DMS153 treated with DMSO at 0.1 percent for 48 hours (cell line): ENCODE data around the gene PDCD7.
"Not testable (repeated sequence)": the region's sequence is repeated elsewhere in the genome, so short reads cannot be mapped to it uniquely, and the experiment has no call there.

Source experiments
- DNase-seq: peaks from one replicate; lab custom pipeline; 2025; ENCODE audit not compliant: unreplicated experiment; lab: John Stamatoyannopoulos, UW

The PDCD7 gene

DNA sequence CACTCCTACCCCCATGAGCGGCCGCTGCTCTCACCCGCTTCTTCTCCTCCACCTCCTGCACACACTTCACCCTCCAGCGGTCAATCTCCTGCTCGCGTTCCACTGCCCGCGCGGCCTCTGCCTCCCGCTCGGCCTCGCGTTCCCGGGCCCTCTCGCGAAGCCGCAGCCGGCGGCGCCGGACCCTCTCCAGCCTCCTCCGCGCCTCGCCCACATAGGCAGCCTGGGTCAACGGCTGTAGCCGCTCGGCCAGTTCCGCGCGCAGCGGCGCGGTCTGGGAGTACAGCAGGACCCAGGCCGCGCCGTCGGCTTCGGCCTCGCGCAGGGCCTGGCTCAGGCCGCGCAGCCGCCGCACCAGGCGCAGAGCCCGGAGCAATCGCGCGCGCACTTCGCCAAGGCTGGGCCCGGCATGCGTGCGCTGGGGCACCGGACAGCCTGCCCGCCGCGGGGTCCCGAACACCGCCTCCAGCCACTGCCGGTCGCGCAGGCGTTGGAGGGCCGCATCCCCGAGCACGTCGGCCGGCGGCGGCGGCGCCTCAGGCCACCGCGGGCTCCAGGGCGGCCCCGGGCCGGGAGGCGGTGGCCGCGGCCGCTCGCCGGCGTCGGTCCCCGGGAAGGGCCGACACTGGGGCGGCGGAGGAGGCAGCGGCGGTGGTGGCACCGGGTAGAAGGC, 595 bp downstream of the PDCD7 start:
- no peak for DNase-seq

DNA sequence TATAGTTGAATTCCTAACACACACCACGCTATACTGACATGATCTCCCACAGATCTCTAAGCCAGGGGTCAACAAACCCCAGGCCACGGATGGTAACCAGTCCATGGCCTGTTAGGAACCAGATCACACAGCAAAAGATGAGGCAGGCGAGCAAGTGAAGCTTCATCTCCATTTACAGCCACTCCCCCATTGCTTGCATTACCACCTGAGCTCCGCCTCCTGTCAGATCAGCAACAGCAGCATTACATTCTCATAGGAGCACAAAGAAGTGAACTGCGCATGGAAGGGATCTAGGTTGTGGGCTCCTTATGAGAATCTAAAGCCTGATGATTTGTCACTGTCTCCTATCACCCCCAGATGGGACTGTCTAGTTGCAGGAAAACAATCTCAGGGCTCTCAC, 2.7 kb downstream of the PDCD7 start:
- no peak for DNase-seq

DNA sequence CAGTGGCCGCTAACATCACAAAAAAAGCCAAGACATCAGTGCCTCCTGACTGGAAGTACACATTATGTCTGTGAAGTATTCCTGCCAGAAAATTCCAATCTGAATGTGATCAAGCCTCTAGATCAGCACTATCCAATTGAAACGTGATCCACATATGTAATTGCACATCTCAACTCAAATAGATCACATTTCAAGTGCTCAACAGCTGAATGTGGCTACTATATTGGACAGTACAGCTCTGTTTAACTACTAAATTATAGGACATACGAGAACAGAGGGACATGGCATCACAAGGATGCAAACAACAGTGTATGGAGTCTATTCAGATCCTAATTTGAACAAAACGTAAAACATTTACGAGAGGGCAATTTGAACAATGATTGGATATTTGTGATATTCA, 18.1 kb downstream of the PDCD7 start:
- no peak for DNase-seq

DNA sequence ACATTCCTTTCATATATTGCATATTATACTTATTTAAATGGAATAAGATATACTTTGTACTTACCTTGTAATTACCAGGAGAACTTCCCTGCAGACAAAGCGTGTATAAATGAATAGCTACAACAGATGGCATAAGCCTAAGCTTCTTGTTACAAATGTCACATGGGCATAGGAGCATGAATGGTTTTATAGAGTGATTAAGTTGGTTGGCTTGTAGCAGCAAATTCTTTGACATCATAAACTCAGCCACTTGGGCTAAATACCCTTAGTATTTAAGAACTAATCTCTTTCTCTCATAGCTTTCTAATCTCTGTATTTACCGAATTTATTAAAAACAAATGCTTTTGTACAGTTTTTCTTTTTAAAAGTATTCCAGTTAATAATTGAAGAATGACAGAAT, 18.5 kb downstream of the PDCD7 start, which contains the start of gene UBAP1L:
Gene UBAP1L (minus strand): TSS at position 115 of the 400 bp plus-strand sequence. CDS start 8,985 bp downstream, outside the sequence.
- DNase-seq, result no peak

DNA sequence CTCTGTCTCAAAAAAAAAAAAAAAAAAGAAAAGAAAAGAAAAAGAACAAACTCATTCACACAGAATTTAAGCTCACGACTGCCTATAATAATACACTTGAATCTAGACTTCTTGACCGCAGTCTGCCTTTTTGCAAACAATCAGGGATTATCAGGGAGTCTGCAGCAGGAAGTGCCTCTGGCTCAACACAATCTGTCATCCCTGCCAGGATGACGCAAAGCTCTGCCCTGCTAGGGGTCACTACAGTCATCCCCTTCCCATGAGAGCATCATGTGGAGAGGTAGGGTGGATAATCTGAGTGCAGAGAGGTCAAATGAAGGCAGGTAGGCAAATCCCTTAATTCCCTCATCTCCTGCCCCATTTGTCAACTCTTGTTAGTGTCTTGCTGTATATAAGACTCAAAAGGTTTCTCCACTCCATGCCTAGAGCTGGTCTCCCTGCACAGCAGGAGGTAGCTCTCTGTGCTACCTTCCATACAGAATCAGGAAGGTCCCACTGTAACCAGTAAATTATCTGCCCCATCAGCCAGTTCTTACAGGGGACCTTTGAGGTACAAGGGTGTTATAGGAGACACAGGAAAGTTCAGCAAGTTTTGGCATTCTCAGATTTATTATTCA, 22.8 kb downstream of the PDCD7 start:
- DNase-seq, result no peak

DNA sequence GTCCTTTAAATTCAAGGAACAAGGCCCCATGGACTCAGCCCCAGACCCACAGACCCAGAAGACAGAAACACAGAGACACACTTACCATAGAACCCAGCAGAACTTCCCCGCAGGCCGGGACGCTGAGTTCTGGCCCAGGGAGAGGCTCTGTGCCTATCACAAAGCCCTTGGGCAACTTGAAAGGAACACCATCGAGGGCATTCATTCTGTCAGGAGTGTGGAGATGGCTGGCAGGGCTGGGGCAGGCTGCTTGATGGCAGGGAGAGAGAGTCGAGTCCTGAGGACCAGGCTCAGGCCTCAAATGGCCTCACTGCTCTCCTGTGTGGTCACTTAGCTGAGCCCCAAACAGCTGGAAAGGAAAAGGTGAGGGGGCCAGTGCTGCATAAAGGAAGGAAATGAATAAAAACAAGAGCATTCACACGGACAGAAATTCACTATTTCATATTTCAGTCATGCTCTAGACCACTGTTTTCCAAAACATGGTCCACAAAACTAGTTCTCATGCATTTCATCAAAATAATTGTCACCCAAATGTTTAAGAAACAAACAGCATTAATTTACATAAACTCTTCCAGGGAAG, 27.5 kb downstream of the PDCD7 start:
- DNase-seq, result no peak

DNA sequence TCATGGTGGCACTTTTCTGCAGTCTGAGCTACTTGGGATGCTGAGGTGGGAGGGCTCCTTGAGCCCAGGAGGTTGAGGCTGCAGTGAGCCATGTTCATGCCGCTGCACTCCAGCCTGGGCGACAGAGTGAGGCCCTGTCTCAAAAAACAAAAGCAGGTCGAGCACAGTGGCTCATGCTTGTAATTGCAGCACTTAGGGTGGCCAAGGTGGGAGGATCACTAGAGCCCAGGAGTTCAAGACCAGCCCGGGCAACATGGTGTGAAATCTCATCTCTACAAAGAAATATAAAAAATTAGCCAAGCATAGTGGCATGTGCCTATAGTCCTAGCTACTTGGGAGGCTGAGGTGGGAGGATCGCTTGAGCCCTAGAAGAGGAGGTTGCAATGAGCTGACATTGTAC, 28.6 kb downstream of the PDCD7 start:
- no peak for DNase-seq

DNA sequence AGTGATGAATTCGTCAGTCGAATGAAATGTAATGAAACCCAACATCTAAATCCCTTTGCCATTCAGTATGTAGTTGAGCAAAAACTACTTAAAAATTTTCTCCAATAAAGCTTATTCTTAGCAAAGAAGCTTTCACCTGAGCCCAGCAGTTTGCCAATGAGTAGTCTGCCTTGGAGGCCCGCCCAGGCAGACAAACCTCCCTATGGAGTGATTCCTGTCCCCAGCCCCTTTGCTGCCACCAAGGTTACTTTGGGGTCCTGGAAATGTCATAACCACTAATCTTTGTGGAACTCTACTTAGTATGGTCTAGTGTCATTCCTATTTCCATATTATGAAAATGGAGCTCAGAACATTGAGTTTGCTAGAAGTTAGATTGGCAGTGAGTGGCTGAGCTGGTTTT, 30.7 kb downstream of the PDCD7 start:
- DNase-seq, result no peak

DNA sequence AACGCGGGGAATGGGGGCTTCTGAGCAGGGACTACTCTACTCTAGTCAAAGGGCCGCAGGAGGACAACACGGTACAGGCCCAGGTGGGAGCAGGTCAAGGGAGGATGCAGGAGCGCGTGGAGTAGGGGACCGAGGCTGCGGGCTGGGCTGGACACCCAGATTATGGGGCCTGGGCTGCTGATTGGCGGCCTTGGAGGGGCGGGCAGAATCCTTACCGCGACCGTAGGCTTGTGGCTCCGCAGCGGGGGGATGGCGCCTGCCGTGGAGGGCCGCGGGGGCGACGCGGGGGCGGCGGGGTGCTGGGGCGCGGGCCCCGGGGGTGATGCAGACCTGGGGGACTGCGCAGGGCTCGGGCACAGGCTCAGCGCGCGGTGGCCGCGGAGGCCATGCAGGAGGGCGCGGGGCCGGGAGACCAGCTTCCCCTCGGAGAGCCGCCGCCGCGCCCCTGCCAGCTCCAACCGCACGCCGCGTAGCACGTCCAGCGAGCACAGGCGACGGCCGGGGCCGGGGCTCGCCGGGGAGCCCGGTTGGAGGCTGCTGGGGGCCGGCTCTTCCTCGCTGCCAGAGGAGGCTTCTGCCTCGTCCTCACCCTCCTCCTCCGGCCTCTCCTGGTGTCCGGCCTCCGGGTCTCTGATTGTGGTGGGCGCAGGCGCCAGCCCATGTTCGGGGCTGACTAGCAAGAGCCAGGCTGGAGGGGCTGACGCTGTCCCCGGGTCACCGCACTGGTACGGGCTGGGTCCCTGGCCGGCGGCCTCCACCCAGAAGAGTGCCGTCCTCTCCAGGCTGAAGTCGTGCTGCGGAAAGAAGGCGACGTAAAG, 31.5 kb downstream of the PDCD7 start:
- no peak for DNase-seq

DNA sequence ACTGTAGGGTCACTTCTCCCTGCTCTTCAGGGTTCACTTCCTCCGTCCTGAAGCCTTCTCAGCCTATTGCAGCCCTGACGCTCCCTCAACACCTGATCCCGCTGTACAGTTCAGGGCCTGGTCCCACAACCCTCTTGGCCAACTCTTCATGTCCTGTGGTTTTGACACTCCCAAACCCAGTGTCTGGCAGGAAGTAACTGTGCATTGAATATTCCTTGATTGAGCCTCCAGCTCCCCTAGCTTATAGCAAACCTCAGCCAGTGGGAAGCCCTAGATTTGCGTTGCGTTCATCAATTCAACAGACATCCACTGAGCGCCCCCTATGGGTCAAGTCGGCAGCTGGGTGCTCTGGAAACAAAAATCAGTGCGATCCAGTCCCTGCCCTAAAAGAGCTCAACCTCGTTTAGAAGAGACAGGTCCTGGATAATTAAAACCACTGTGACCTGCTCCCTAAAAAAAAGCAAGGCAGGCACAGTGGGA, 32.2 kb downstream of the PDCD7 start:
- DNase-seq, result no peak

DNA sequence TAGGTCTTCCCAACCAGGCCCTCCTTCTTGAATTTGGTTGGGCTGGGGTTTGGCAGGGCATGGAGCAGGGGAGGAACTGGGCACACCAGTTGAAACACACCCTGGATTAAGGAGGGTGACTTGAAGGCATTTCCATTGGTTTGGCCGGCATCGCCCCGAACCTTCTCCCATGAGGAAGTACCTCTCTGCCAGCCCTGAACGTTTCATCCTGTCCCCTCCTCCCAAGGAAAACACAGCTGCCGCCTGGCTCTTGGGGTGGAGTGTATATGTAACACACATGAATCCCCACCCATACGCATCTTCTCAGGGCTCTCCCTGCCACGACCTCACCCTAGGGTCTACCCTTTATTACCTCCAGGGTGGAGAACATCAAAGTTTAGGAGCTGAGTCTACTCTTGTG, 33.2 kb downstream of the PDCD7 start:
- DNase-seq, result no peak

DNA sequence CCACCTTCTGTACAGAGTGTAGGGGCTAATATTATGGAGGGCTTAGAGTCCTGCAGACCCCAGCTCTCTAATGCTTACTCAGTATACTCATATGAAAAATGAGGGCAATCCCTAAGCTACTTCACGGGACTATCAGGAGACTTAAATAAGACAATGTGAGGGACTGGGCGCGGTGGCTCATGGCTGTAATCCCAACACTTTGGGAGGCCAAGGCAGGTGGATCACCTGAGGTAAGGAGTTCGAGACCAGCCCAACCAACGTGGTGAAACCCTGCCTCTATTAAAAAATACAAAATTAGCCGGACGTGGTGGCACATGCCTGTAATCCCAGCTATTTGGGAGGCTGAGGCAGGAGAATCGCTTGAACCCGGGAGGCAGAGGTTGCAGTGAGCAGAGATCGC, 33.8 kb downstream of the PDCD7 start:
- not testable (repeated sequence) for DNase-seq

DNA sequence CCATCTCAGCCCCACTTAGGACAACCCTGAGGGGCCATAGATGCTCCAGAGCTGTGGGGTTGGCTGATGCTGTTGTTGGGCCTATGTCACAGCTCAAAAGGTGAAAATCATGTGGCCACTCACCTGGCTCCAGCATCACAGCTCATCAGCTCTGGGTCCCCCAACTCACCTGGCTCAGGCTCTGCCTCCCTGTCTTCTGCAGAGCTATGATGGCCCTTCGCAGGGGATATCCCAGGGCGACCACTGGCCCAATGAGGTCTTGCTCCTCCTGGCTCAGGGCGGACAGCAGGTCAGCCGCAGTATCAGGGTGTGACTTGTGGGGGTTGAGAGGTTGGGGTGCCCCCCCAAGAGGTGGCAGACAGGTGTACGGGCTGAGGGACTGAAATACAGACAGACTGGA, 34.3 kb downstream of the PDCD7 start:
- DNase-seq, result no peak

DNA sequence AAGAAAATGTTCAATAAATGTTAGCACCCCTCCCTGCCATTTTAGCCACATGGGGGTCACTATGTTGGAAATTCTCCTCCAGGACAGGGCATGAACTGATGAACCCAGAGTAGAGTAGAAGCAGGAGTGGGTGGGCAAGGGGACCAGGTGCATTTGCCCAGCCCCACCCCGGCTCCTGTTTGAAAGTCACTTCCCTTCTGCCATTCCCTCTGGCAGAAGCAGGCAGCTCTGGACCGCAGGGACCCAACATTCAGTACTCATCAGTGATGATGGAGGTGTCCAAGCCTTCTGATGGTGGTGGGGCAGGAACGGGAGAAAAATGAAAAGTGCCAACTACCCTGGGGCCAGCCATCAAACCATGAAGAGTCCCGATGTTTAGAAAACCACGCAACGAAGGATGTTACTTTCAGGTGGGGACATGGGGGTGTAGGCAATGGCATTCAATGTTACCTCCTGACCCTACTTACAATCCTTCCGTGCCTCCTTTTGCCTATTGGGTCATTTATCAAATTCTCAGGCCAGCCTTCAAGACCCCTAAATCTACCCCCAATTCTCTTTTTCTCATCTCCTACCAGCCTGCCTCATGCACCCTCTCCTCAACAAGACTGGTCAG, 35.9 kb downstream of the PDCD7 start:
- no peak for DNase-seq

DNA sequence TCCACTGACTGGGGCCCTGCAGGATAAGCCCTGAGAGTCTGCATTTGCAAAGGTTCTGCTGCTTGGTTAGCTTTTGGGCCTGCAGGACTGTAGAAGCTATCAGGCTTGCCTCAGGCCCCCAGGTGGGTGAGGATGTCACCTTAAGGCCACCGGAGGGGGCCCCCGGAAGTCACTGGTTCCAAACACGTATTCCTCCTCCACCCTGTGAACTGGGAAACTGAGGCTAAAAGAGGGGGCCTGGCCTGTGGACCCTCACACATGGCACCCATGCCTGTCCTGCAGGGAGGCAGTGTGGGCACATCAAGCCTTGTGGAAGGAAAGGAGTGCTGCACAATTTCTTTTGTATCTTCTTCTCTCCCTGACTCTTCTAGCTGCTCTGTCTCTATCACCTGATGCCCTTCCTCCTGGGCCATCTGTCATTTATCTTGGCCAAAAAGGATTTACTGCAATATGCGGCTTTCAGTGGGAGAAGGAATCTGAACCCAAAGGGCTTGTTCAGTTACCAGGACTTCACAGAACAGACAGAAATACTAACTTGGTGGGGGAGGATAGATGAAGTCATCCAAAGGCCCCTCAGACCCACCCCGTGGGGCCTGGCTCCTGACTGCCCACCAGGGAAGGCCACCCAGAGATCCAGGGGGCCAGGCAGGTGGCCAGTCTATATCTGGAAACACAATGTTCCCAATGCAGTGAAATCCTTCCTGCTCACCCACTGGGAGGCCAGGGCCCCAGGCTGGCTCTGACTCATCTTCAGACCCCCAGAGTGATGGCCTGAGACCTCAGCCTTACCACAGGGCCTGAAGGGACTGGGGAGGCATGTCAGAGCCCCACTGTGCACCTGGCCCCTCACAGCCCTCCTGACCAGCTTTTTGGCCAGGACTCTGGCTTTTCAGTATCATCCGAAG, 36.9 kb downstream of the PDCD7 start:
- DNase-seq, result no peak

DNA sequence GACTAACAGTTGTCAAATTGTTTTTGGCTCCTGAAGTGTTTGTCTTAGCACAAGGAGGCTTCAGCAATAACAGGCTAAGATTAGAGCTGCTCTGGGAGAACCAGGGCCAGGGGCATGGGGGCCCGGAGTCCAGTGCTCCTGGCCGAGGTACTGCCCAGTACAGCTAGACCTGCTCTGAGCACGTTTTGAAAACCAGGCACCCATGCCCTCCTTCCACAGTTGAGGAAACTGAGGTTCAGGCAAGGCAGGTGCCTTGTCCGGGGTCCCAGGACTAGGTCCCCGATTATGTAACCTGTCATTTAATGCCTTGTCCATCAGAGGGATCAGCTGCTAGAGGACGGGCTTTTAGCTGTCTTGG, 37.9 kb downstream of the PDCD7 start:
- no peak for DNase-seq

DNA sequence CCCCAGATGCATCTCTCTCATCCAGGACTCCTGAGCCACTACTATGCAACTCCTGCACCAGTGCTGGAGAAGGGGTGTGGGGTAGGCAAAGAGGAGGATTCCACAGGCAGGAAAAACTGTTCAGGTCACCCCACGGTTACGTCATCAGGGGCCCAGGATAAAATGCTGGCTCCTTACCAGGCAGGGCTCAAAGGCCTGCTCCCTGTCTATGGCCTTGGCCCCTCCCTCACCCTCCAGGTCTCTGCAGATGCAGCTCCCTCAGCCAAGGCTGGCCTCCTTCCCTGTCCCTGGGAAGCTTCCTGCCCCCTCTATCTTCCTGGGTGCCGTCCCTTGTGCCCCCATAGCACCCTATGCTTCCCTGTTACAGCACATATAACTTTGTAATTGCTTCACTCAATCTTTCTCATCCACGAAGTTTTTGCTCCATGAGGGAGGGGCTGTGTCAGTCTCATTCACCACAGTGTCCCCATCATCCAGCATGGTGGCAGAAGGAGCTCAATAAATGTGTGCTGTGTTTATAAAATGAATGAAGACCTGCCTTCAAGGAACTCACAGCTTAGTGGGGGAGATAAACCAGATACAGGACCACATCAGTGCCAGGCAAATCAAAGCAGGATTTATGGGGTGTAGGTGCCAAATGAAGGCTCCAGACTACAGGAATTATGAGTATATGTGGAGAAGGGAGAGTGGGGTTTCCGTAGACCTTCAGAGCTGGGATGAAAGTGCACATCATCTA, 38.4 kb downstream of the PDCD7 start:
- no peak for DNase-seq

DNA sequence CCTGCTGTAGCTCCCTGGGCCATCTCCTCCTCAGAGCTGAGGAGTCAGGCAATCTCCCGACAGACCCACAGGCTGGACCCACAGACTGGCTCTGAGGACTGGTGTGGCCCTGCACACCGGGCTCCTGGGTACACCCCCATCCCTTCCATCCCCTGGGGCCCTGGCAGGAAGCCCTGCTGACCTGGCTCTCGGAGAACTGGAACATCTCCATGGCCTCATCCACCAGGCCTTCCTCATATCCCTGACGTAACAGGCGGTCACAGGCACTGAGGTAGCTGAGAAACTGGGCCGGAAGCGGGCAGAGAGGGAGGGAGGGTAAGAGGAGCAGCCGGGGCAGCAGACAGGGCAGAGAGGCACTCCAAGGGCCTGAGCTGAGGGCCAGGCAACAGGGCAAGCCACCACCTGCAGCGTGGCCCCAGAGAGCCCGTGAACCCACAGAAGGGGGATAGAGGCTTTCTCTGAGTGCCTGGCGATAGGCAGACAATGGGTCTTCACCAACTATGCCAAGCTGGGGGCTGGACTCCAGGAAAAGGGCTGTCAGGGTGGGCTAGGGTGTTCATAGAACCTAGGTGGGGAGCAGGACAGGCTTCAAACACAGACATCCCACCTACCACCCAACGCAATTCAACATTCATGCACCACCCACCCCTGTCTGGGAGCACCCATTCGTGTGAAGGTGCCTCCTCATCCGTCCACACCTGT, 39.2 kb downstream of the PDCD7 start:
- no peak for DNase-seq

DNA sequence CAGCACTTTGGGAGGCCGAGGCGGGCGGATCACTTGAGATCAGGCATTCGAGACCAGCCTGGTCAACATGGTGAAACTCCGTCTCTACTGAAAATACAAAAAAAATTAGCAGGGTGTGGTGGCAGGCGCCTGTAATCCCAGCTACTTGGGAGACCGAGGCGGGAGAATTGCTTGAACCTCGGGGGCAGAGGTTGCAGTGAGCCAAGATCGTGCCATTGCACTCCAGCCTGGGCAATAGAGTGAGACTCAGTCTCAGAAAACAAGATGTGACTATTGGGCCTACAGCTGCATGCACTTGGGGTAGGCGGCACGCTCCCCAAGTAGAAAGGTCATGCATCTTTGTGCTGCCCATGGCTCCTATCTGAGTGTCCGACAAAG, 39.8 kb downstream of the PDCD7 start:
- not testable (repeated sequence) for DNase-seq
